ENCODE data around the gene KLHL36. TPM values are rescaled to one million over a fixed set of nuclear protein-coding genes. Genes with fewer than 3 reads are reported as not detected.

KLHL36 gene
- polyA plus RNA-seq (2013, experiment 1 of 2) = 7.4 TPM
- 8.0 TPM for polyA plus RNA-seq (2013, experiment 2 of 2)

DNA sequence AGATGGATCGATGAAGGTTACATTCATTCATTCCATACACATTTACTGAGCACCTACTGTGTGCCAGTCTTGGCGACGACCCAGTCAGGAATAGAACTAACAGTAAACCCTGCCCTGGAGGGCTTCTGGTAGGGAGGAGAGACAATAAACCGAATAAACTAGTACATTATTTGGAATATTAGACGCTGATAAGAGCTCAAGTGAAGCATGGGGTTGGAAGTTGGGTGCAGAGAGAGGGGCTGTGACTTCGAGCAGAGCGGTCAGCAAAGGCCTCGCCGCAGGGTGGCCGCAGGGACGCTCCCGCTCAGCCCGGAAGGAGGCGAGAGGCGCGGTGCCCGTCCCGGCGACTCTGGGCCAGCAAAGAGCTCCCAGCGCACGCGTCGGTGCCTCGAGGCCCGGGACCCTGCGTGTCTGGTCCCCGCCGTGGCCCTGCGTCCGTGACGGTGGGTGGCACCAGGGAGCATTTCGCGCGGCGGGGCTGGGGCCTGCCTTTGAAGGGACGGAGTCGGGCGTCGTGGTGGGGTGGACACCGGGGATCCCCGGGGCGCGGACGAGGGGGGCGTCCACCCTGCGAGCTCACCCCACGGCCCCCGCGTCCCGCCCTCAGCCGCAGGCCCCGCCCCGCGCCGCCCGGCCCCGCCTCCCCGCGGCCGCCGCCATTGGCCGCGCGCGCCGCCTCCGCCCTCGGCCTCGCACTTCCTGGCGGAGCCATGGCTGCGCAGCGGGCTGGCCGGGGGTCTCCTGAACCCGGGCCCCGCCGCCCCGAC lies at the start of gene KLHL36:
Gene KLHL36 (plus strand): TSS at position 684 of the 767 bp plus-strand sequence. CDS start 2,357 bp downstream, outside the sequence.
- no peak within 1 kb of the TSS for H3K27ac ChIP-seq (replicated peaks; ENCODE audit: low read length)

DNA sequence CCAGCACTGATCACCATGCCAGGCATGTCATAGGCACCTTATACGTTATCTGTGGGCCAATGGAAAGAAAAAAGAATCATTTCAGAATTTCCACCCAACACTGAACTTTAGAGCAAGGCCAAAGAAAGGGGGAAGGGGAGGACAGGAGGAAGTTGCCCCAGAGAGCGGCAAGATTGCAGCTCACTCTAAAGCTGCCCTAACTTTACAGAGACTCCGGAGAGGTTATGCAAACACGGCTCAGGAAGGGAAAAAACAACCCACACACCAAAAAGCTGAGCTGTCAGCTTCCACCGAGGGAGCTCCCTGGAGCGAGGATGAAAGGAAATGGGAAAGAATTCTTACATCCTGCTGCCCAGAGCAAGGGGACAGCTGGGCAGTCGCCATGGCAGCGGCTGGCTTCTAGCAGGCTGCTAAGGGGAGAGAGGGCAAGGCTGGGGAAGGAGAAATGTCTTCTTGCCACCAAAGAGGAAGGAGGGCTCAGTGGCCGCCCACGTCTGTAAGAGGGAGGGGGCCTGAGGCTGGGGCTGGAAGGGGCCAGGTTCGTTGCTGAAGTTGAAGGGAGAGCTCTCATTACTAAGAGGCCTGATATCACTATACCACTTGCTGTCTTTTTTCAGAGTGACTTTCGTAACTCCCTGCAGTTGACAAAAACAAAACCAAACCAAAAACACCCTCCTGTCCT lies 48.6 kb upstream of the KLHL36 start:
- peak; percentile 77 for DNase-seq (ENCODE audit: low spot score)
- no peak overlapping the region for H3K4ac ChIP-seq (ENCODE audit: low read length)
- WGBS, 2 donors (ENCODE audit: extremely low coverage in 2 of 2, insufficient read length in 2 of 2, insufficient replicate concordance in 1 of 2) = no CpG with 5 or more reads among the region's 12 CpGs

More for the DNA sequence above, at the start of gene KLHL36:
- H2BK15ac ChIP-seq (ENCODE audit: low read length) = no peak within 1 kb of the TSS
- peaks cover 8 to 27% of the 10 kb centered on the region in 2 donors for H3K4me1 ChIP-seq (ENCODE audit: control insufficient read depth in 2 of 2, insufficient read depth in 1 of 2, low read depth in 1 of 2, low read length in 2 of 2)
- H3K4me3 ChIP-seq (ENCODE audit: low read length in 2 of 2) = peak within 1 kb of the TSS; percentile 75 to 85
- no peaks in the 10 kb centered on the region for H3K79me1 ChIP-seq (ENCODE audit: low read depth, low read length)
- peaks cover 2 to 26% of the 10 kb centered on the region in 2 donors for H3K36me3 ChIP-seq (replicated peaks in 1 of 2; ENCODE audit: control insufficient read depth in 2 of 2, insufficient read depth in 2 of 2, low read length in 2 of 2)
- peak; percentile 21 for DNase-seq (ENCODE audit: low spot score)
- H3K27me3 ChIP-seq (ENCODE audit: control insufficient read depth in 3 of 3, insufficient read depth in 3 of 3, low read depth in 1 of 3, low read length in 3 of 3) = peaks cover 0 to 19% (median 0%) of the 10 kb centered on the region in 3 experiments
- no peak within 1 kb of the TSS for H2BK12ac ChIP-seq (ENCODE audit: low read length)
- H4K91ac ChIP-seq (ENCODE audit: low read depth, low read length, poor library complexity) = no peak within 1 kb of the TSS
- H3K9me3 ChIP-seq (replicated peaks in 1 of 2; ENCODE audit: control insufficient read depth in 2 of 2, insufficient read depth in 1 of 2, low read depth in 1 of 2, low read length in 2 of 2) = no peaks in the 10 kb centered on the region
- no peak within 1 kb of the TSS for H4K8ac ChIP-seq (ENCODE audit: low read depth, low read length)
- no peak within 1 kb of the TSS for H3K4ac ChIP-seq (ENCODE audit: low read length)
- H2BK5ac ChIP-seq (ENCODE audit: low read length) = peak within 1 kb of the TSS; percentile 40
- H3K18ac ChIP-seq (ENCODE audit: low read length) = peak within 1 kb of the TSS; percentile 98
- H2BK120ac ChIP-seq (ENCODE audit: low read depth, low read length) = no peak within 1 kb of the TSS
- peak within 1 kb of the TSS; percentile 97 for H3K23ac ChIP-seq (ENCODE audit: low read depth, low read length, poor library complexity)
- WGBS, 2 donors (ENCODE audit: extremely low coverage in 2 of 2, insufficient read length in 2 of 2, insufficient replicate concordance in 1 of 2) = no CpG with 5 or more reads among the region's 77 CpGs
- no peak within 1 kb of the TSS for H3K14ac ChIP-seq (ENCODE audit: low read length)
- H3K9ac ChIP-seq (ENCODE audit: low read depth, low read length, poor library complexity) = peak within 1 kb of the TSS; percentile 89
- peak within 1 kb of the TSS; percentile 96 for H3K4me2 ChIP-seq (ENCODE audit: insufficient read depth, low read length, poor library complexity, severe bottlenecking)
- peak within 1 kb of the TSS; percentile 21 for H2AK5ac ChIP-seq (ENCODE audit: low read depth, low read length)
- H2AFZ ChIP-seq (ENCODE audit: low read length) = peak within 1 kb of the TSS; percentile 96

DNA sequence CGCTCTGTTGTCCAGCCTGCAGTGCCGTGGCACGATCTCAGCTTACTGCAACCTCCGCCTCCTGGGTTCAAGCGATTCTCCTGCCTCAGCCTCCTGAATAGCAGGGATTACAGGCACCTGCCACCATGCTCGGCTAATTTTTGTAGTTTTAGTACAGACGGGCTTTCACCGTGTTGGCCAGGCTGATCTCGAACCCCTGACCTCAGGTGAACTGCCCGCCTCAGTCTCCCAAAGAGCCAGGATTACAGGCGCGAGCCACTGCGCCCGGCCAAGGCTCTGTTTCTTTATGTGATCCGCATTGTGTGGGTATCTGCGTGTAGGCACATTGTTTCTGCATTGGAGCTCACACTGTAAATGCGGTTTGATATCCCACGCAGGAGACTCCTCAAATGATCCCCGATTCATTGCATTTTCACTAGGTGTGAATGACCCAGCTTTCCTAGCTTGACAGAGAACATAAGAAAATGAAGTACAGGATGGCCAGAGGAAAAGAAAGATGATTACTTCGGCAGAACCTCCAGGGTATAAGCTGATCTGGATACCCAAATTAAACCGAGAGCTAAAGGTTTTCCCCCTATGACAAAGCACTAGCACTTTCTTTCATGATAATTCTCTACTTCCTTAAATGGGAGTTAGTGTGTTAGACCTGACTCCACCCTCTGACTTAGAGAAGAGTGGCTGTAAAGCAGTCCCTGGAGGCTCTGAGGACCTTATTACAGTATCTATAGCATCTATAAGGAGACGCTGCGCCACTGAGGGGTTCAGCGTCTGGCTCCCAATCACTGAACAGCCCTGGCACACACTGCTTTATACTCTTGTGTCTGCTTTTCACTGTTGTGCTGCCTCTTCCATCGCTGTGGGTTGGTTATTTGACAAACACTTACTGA lies 47.7 kb upstream of the KLHL36 start:
- Histone ChIP-seq H4K8ac (ENCODE audit: low read depth, low read length) (no peak overlapping the region), H2AK5ac (ENCODE audit: low read depth, low read length) (no peak overlapping the region), H3K27me3 (ENCODE audit: control insufficient read depth in 3 of 3, insufficient read depth in 3 of 3, low read depth in 1 of 3, low read length in 3 of 3) (no peaks in the 10 kb centered on the region), H2BK15ac (ENCODE audit: low read length) (no peak overlapping the region), H4K91ac (ENCODE audit: low read depth, low read length, poor library complexity) (no peak overlapping the region), H2BK5ac (ENCODE audit: low read length) (no peak overlapping the region), H3K18ac (ENCODE audit: low read length) (no peak overlapping the region), H3K4me1 (ENCODE audit: control insufficient read depth in 2 of 2, insufficient read depth in 1 of 2, low read depth in 1 of 2, low read length in 2 of 2) (peaks cover 56 to 72% of the 10 kb centered on the region in 2 donors), H2BK120ac (ENCODE audit: low read depth, low read length) (no peak overlapping the region), H3K4me2 (ENCODE audit: insufficient read depth, low read length, poor library complexity, severe bottlenecking) (no peak overlapping the region), H2BK12ac (ENCODE audit: low read length) (no peak overlapping the region), H3K14ac (ENCODE audit: low read length) (no peak overlapping the region), H3K4ac (ENCODE audit: low read length) (no peak overlapping the region), H3K36me3 (replicated peaks in 1 of 2; ENCODE audit: control insufficient read depth in 2 of 2, insufficient read depth in 2 of 2, low read length in 2 of 2) (peaks cover 9 to 56% of the 10 kb centered on the region in 2 donors), H3K27ac (replicated peaks; ENCODE audit: low read length) (peak overlapping the region; percentile 0), H3K23ac (ENCODE audit: low read depth, low read length, poor library complexity) (no peak overlapping the region), H2AFZ (ENCODE audit: low read length) (no peak overlapping the region), H3K9me3 (replicated peaks in 1 of 2; ENCODE audit: control insufficient read depth in 2 of 2, insufficient read depth in 1 of 2, low read depth in 1 of 2, low read length in 2 of 2) (peaks cover 0 to 4% of the 10 kb centered on the region in 2 donors), H3K9ac (ENCODE audit: low read depth, low read length, poor library complexity) (peak overlapping the region; percentile 56), H3K79me1 (ENCODE audit: low read depth, low read length) (peaks cover 15% of the 10 kb centered on the region), H3K4me3 (ENCODE audit: low read length in 2 of 2) (no peak overlapping the region)
- DNase-seq (ENCODE audit: low spot score) = no peak
- WGBS, 2 donors (ENCODE audit: extremely low coverage in 2 of 2, insufficient read length in 2 of 2, insufficient replicate concordance in 1 of 2) = no CpG with 5 or more reads among the region's 25 CpGs

More for the DNA sequence above, 48.6 kb upstream of the KLHL36 start:
- peaks cover 15% of the 10 kb centered on the region for H3K79me1 ChIP-seq (ENCODE audit: low read depth, low read length)
- no peak overlapping the region for H3K18ac ChIP-seq (ENCODE audit: low read length)
- no peak overlapping the region for H4K8ac ChIP-seq (ENCODE audit: low read depth, low read length)
- no peaks in the 10 kb centered on the region for H3K9me3 ChIP-seq (replicated peaks in 1 of 2; ENCODE audit: control insufficient read depth in 2 of 2, insufficient read depth in 1 of 2, low read depth in 1 of 2, low read length in 2 of 2)
- H3K4me1 ChIP-seq (ENCODE audit: control insufficient read depth in 2 of 2, insufficient read depth in 1 of 2, low read depth in 1 of 2, low read length in 2 of 2) = peaks cover 52 to 71% of the 10 kb centered on the region in 2 donors
- H3K27ac ChIP-seq (replicated peaks; ENCODE audit: low read length) = peak overlapping the region; percentile 64
- no peak overlapping the region for H2AFZ ChIP-seq (ENCODE audit: low read length)
- H2BK15ac ChIP-seq (ENCODE audit: low read length) = no peak overlapping the region
- H2BK120ac ChIP-seq (ENCODE audit: low read depth, low read length) = no peak overlapping the region
- no peak overlapping the region for H2BK5ac ChIP-seq (ENCODE audit: low read length)
- H3K14ac ChIP-seq (ENCODE audit: low read length) = no peak overlapping the region
- H3K23ac ChIP-seq (ENCODE audit: low read depth, low read length, poor library complexity) = no peak overlapping the region
- no peak overlapping the region for H3K9ac ChIP-seq (ENCODE audit: low read depth, low read length, poor library complexity)
- no peaks in the 10 kb centered on the region for H3K27me3 ChIP-seq (ENCODE audit: control insufficient read depth in 3 of 3, insufficient read depth in 3 of 3, low read depth in 1 of 3, low read length in 3 of 3)
- H3K4me3 ChIP-seq (ENCODE audit: low read length in 2 of 2) = no peak overlapping the region
- peaks cover 11 to 62% of the 10 kb centered on the region in 2 donors for H3K36me3 ChIP-seq (replicated peaks in 1 of 2; ENCODE audit: control insufficient read depth in 2 of 2, insufficient read depth in 2 of 2, low read length in 2 of 2)
- no peak overlapping the region for H2AK5ac ChIP-seq (ENCODE audit: low read depth, low read length)
- no peak overlapping the region for H4K91ac ChIP-seq (ENCODE audit: low read depth, low read length, poor library complexity)
- H3K4me2 ChIP-seq (ENCODE audit: insufficient read depth, low read length, poor library complexity, severe bottlenecking) = peak overlapping the region; percentile 34
- no peak overlapping the region for H2BK12ac ChIP-seq (ENCODE audit: low read length)
